ENCODE data around the gene MFSD2A. TPM values are rescaled to one million over a fixed set of nuclear protein-coding genes. Genes with fewer than 3 reads are reported as not detected.

MFSD2A gene
- total and polyA plus RNA-seq, 9 of the 15 experiments (the other 6 are each of a cell fraction or from before 2014, with no cell fraction given) = 0.06 to 0.40 (median 0.15) TPM; not detected in 4

GRCh38 chr1:40017951-40018575 lies 63.1 kb downstream of the MFSD2A start (continued):
- TF ChIP-seq CTCF (IDR thresholded peaks at IDR 0.05 in 2 of 3, conservative IDR thresholded peaks at IDR 0.05 in 1 of 3; ENCODE audit: insufficient read depth in 2 of 3, low read depth in 1 of 3, low read length in 3 of 3) (peak in 2 of 3 experiments; percentile 35 to 41; a peak in 4 of 6 replicates), MAFK (IDR thresholded peaks at IDR 0.05; ENCODE audit: low read length) (peak; percentile 37; the same call in 1 of the 2 replicates), RAD21 (CRISPR knock-in tag; conservative IDR thresholded peaks at IDR 0.05 in 1 of 2, IDR thresholded peaks at IDR 0.05 in 1 of 2) (peak in 1 of 2 experiments; percentile 34; a peak in 1 of 4 replicates)

Small RNA genes lying within 50 kb of the gene (small RNA-seq; reads per million reads assigned to genes)
- not detected for gene RF00019

Other genes starting within 250 kb of the MFSD2A start
Only the 7 nearest of the 8 such genes appear.
- gene OXCT2, start 183.8 kb upstream of the MFSD2A start, total RNA-seq (2014; rRNA removed) = 0.54 and 0.57 TPM in 2 replicates
- 0.22 TPM in 1 of 2 replicates, not detected in the other for gene OXCT2, start 183.8 kb upstream of the MFSD2A start, total RNA-seq (2014; rRNA removed; fragmentation: Illumina TruSeq; extraction: Trizol)
- 0.22 and 0.23 TPM in 2 replicates for gene OXCT2, start 183.8 kb upstream of the MFSD2A start, total RNA-seq (2015; rRNA removed; fragmentation: Illumina TruSeq; extraction: Trizol)
- 0.31 and 0.64 TPM in 2 replicates for gene OXCT2, start 183.8 kb upstream of the MFSD2A start, total RNA-seq (2021)
- 0.08 and 0.39 TPM in 2 replicates for gene OXCT2, start 183.8 kb upstream of the MFSD2A start, polyA plus RNA-seq (2011; rRNA removed)
- gene OXCT2, start 183.8 kb upstream of the MFSD2A start, polyA plus RNA-seq (2014; fragmentation: Illumina TruSeq; extraction: Trizol) = 0.21 and 0.37 TPM in 2 replicates
- not detected for gene OXCT2, start 183.8 kb upstream of the MFSD2A start, polyA plus RNA-seq (2014; fragmentation: Nextera tagmentation; extraction: Ambion mirVana)
- 0.05 and 0.37 TPM in 2 replicates for gene OXCT2, start 183.8 kb upstream of the MFSD2A start, polyA plus RNA-seq (2014; rRNA removed)
- gene BMP8B, start 166.3 kb upstream of the MFSD2A start, total RNA-seq (2014; rRNA removed) = 0.18 and 0.20 TPM in 2 replicates
- 0.10 and 0.11 TPM in 2 replicates for gene BMP8B, start 166.3 kb upstream of the MFSD2A start, total RNA-seq (2014; rRNA removed; fragmentation: Illumina TruSeq; extraction: Trizol)
- 0.11 and 0.14 TPM in 2 replicates for gene BMP8B, start 166.3 kb upstream of the MFSD2A start, total RNA-seq (2015; rRNA removed; fragmentation: Illumina TruSeq; extraction: Trizol)
- gene BMP8B, start 166.3 kb upstream of the MFSD2A start, total RNA-seq (2021) = 0.33 and 0.36 TPM in 2 replicates
- 0.14 and 0.15 TPM in 2 replicates for gene BMP8B, start 166.3 kb upstream of the MFSD2A start, polyA plus RNA-seq (2011; rRNA removed)
- gene BMP8B, start 166.3 kb upstream of the MFSD2A start, polyA plus RNA-seq (2014; fragmentation: Illumina TruSeq; extraction: Trizol) = 0.14 and 0.18 TPM in 2 replicates
- gene BMP8B, start 166.3 kb upstream of the MFSD2A start, polyA plus RNA-seq (2014; fragmentation: Nextera tagmentation; extraction: Ambion mirVana) = under 1 TPM; 0.03 to 0.04 TPM
- gene BMP8B, start 166.3 kb upstream of the MFSD2A start, polyA plus RNA-seq (2014; rRNA removed) = 0.09 and 0.22 TPM in 2 replicates
- gene TRIT1, start 71.6 kb upstream of the MFSD2A start, total RNA-seq (2014; rRNA removed) = 67.5 and 71.3 TPM in 2 replicates
- 84.0 and 103 TPM in 2 replicates for gene TRIT1, start 71.6 kb upstream of the MFSD2A start, total RNA-seq (2014; rRNA removed; fragmentation: Illumina TruSeq; extraction: Trizol)
- 66.7 and 67.6 TPM in 2 replicates for gene TRIT1, start 71.6 kb upstream of the MFSD2A start, total RNA-seq (2015; rRNA removed; fragmentation: Illumina TruSeq; extraction: Trizol)
- 57.5 and 58.4 TPM in 2 replicates for gene TRIT1, start 71.6 kb upstream of the MFSD2A start, total RNA-seq (2021)
- gene TRIT1, start 71.6 kb upstream of the MFSD2A start, polyA plus RNA-seq (2011; rRNA removed) = 87.3 and 88.3 TPM in 2 replicates
- gene TRIT1, start 71.6 kb upstream of the MFSD2A start, polyA plus RNA-seq (2014; fragmentation: Illumina TruSeq; extraction: Trizol) = 75.1 and 76.5 TPM in 2 replicates
- gene TRIT1, start 71.6 kb upstream of the MFSD2A start, polyA plus RNA-seq (2014; fragmentation: Nextera tagmentation; extraction: Ambion mirVana) = 10 to 100 TPM; 27.9 to 58.3 TPM
- 66.4 and 72.1 TPM in 2 replicates for gene TRIT1, start 71.6 kb upstream of the MFSD2A start, polyA plus RNA-seq (2014; rRNA removed)
- 18.8 and 22.5 TPM in 2 replicates for gene MYCL, start 53.2 kb upstream of the MFSD2A start, total RNA-seq (2014; rRNA removed)
- 12.8 and 13.2 TPM in 2 replicates for gene MYCL, start 53.2 kb upstream of the MFSD2A start, total RNA-seq (2014; rRNA removed; fragmentation: Illumina TruSeq; extraction: Trizol)
- gene MYCL, start 53.2 kb upstream of the MFSD2A start, total RNA-seq (2015; rRNA removed; fragmentation: Illumina TruSeq; extraction: Trizol) = 3.8 and 4.3 TPM in 2 replicates
- 19.7 and 22.0 TPM in 2 replicates for gene MYCL, start 53.2 kb upstream of the MFSD2A start, total RNA-seq (2021)
- 11.2 and 14.9 TPM in 2 replicates for gene MYCL, start 53.2 kb upstream of the MFSD2A start, polyA plus RNA-seq (2011; rRNA removed)
- 14.7 and 15.4 TPM in 2 replicates for gene MYCL, start 53.2 kb upstream of the MFSD2A start, polyA plus RNA-seq (2014; fragmentation: Illumina TruSeq; extraction: Trizol)
- 1 to 10 TPM; 3.5 to 4.0 TPM for gene MYCL, start 53.2 kb upstream of the MFSD2A start, polyA plus RNA-seq (2014; fragmentation: Nextera tagmentation; extraction: Ambion mirVana)
- gene MYCL, start 53.2 kb upstream of the MFSD2A start, polyA plus RNA-seq (2014; rRNA removed) = 17.1 and 18.2 TPM in 2 replicates
- gene CAP1, start 85.6 kb downstream of the MFSD2A start, total RNA-seq (2014; rRNA removed) = 230 and 251 TPM in 2 replicates
- 271 and 311 TPM in 2 replicates for gene CAP1, start 85.6 kb downstream of the MFSD2A start, total RNA-seq (2014; rRNA removed; fragmentation: Illumina TruSeq; extraction: Trizol)
- gene CAP1, start 85.6 kb downstream of the MFSD2A start, total RNA-seq (2015; rRNA removed; fragmentation: Illumina TruSeq; extraction: Trizol) = 270 and 271 TPM in 2 replicates
- gene CAP1, start 85.6 kb downstream of the MFSD2A start, total RNA-seq (2021) = 322 and 339 TPM in 2 replicates
- 485 and 488 TPM in 2 replicates for gene CAP1, start 85.6 kb downstream of the MFSD2A start, polyA plus RNA-seq (2011; rRNA removed)
- gene CAP1, start 85.6 kb downstream of the MFSD2A start, polyA plus RNA-seq (2014; fragmentation: Illumina TruSeq; extraction: Trizol) = 310 and 337 TPM in 2 replicates
- 100 to 1,000 TPM; 281 to 658 TPM for gene CAP1, start 85.6 kb downstream of the MFSD2A start, polyA plus RNA-seq (2014; fragmentation: Nextera tagmentation; extraction: Ambion mirVana)
- 269 and 277 TPM in 2 replicates for gene CAP1, start 85.6 kb downstream of the MFSD2A start, polyA plus RNA-seq (2014; rRNA removed)
- gene PPT1, start 142.1 kb downstream of the MFSD2A start, total RNA-seq (2014; rRNA removed) = 72.2 and 83.6 TPM in 2 replicates
- gene PPT1, start 142.1 kb downstream of the MFSD2A start, total RNA-seq (2014; rRNA removed; fragmentation: Illumina TruSeq; extraction: Trizol) = 131 and 149 TPM in 2 replicates
- gene PPT1, start 142.1 kb downstream of the MFSD2A start, total RNA-seq (2015; rRNA removed; fragmentation: Illumina TruSeq; extraction: Trizol) = 143 and 151 TPM in 2 replicates
- 106 and 108 TPM in 2 replicates for gene PPT1, start 142.1 kb downstream of the MFSD2A start, total RNA-seq (2021)
- gene PPT1, start 142.1 kb downstream of the MFSD2A start, polyA plus RNA-seq (2011; rRNA removed) = 115 and 145 TPM in 2 replicates
- 215 and 230 TPM in 2 replicates for gene PPT1, start 142.1 kb downstream of the MFSD2A start, polyA plus RNA-seq (2014; fragmentation: Illumina TruSeq; extraction: Trizol)
- 100 to 1,000 TPM; 197 to 285 TPM for gene PPT1, start 142.1 kb downstream of the MFSD2A start, polyA plus RNA-seq (2014; fragmentation: Nextera tagmentation; extraction: Ambion mirVana)
- 78.7 and 90.5 TPM in 2 replicates for gene PPT1, start 142.1 kb downstream of the MFSD2A start, polyA plus RNA-seq (2014; rRNA removed)
- gene RLF, start 206.2 kb downstream of the MFSD2A start, total RNA-seq (2014; rRNA removed) = 16.8 and 18.8 TPM in 2 replicates
- 35.0 and 37.5 TPM in 2 replicates for gene RLF, start 206.2 kb downstream of the MFSD2A start, total RNA-seq (2014; rRNA removed; fragmentation: Illumina TruSeq; extraction: Trizol)
- gene RLF, start 206.2 kb downstream of the MFSD2A start, total RNA-seq (2015; rRNA removed; fragmentation: Illumina TruSeq; extraction: Trizol) = 31.6 and 33.0 TPM in 2 replicates
- 21.2 and 22.1 TPM in 2 replicates for gene RLF, start 206.2 kb downstream of the MFSD2A start, total RNA-seq (2021)
- gene RLF, start 206.2 kb downstream of the MFSD2A start, polyA plus RNA-seq (2011; rRNA removed) = 27.9 and 30.2 TPM in 2 replicates
- gene RLF, start 206.2 kb downstream of the MFSD2A start, polyA plus RNA-seq (2014; fragmentation: Illumina TruSeq; extraction: Trizol) = 17.7 and 21.8 TPM in 2 replicates
- 1 to 10 TPM; 3.6 to 5.6 TPM for gene RLF, start 206.2 kb downstream of the MFSD2A start, polyA plus RNA-seq (2014; fragmentation: Nextera tagmentation; extraction: Ambion mirVana)
- gene RLF, start 206.2 kb downstream of the MFSD2A start, polyA plus RNA-seq (2014; rRNA removed) = 11.2 and 11.5 TPM in 2 replicates

Measured in K562 (cell line).